DND-41 (cell line): ENCODE results near the gene SLC9A4.

Experiments
- ATAC-seq: fragments of 200-7000 bp; cut with Tn5 transposase; 3 replicates; pipeline ENCODE4 v1.9.1; 2021; ENCODE audit warnings: low read depth; ENCODE audit not compliant: insufficient read depth
- DNase-seq: peaks from one replicate; pipeline ENCODE4 v3.0.0-alpha.2; 2020
- H2AFZ ChIP-seq: 2 replicates; pipeline ENCODE4 v1.6.0; 2012; ENCODE audit warnings: low read depth, low read length
- H3K27ac ChIP-seq: 2 replicates; pipeline ENCODE4 v1.5.1; 2012; ENCODE audit warnings: low read length, inconsistent platforms
- H3K27me3 ChIP-seq: fragments of 200-600 bp; sonication (generic); 2 replicates; pipeline ENCODE4 v1.6.0; 2012; ENCODE audit warnings: low read length, mild to moderate bottlenecking, inconsistent platforms; ENCODE audit not compliant: insufficient read depth, poor library complexity
- H3K36me3 ChIP-seq: 2 replicates; pipeline ENCODE4 v1.5.1; 2012; ENCODE audit warnings: low read length, inconsistent platforms; ENCODE audit not compliant: insufficient read depth
- H3K4me1 ChIP-seq: 2 replicates; pipeline ENCODE4 v1.5.1; 2012; ENCODE audit warnings: mild to moderate bottlenecking, low read length; ENCODE audit not compliant: insufficient read depth
- H3K4me2 ChIP-seq: 2 replicates; pipeline ENCODE4 v1.6.0; 2012; ENCODE audit warnings: mild to moderate bottlenecking, moderate library complexity, low read length, inconsistent platforms; ENCODE audit not compliant: insufficient read depth
- H3K4me3 ChIP-seq, 2 experiments: fragments of 200-600 bp in 1 of 2; shearing (Covaris generic) in 1 of 2; 2 replicates each; pipeline ENCODE4 v1.5.1; 2012 to 2016; ENCODE audit warnings: inconsistent platforms in 2 of 2, low read length in 2 of 2, mild to moderate bottlenecking in 2 of 2, low read depth in 1 of 2, moderate library complexity in 1 of 2
- H3K79me2 ChIP-seq: 2 replicates; pipeline ENCODE4 v1.6.0; 2012; ENCODE audit warnings: low read length, inconsistent platforms; ENCODE audit not compliant: insufficient read depth
- H3K9ac ChIP-seq: 2 replicates; pipeline ENCODE4 v1.6.0; 2012; ENCODE audit warnings: low read depth, mild to moderate bottlenecking, inconsistent platforms, low read length, moderate library complexity
- H3K9me3 ChIP-seq: 2 replicates; pipeline ENCODE4 v1.5.1; 2012; ENCODE audit warnings: low read length, moderate library complexity, mild to moderate bottlenecking, inconsistent platforms; ENCODE audit not compliant: insufficient read depth, severe bottlenecking
- H4K20me1 ChIP-seq: 2 replicates; pipeline ENCODE4 v1.6.0; 2012; ENCODE audit warnings: low read length; ENCODE audit not compliant: insufficient read depth
- EZH2 ChIP-seq: IDR thresholded peaks from 3 replicates; pipeline ENCODE4 v1.6.1; 2012; ENCODE audit warnings: borderline replicate concordance, low read depth, mild to moderate bottlenecking, moderate library complexity, low read length, inconsistent platforms; ENCODE audit not compliant: severe bottlenecking
- TF ChIP-seq, protein P1 (sequence below): IDR thresholded peaks from 2 replicates; pipeline ENCODE4 v1.5.1; 2012; ENCODE audit warnings: borderline replicate concordance, low read length, moderate library complexity, mild to moderate bottlenecking; ENCODE audit not compliant: poor library complexity, severe bottlenecking; ENCODE audit errors: extremely low read depth

The SLC9A4 gene

DNA sequence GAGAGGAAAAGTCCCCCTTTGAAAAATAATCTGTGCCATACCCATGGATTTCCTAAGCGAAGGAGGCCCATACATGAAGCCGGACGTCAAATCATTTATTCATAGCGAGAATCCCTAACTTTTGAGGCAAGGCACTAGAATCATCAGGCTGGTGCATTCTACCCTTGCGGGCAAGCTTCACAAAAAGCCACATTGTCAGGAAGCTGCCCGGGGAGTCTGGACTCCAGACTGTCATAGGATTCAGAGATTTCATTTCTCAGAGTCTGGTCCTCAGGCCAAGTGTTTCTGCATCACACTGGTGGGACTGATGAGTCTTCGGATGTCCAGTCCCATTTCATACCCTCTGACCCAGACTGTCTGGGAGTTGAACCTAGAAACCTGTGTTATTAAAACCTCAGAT, 8.9 kb downstream of the SLC9A4 start:
- ATAC-seq (no peak), DNase-seq (no peak)
- no peak overlapping the region for H2AFZ ChIP-seq
- H3K4me1 ChIP-seq = no peaks in the 10 kb centered on the region
- no peaks in the 10 kb centered on the region for H4K20me1 ChIP-seq
- no peak overlapping the region for H3K4me2 ChIP-seq
- peaks cover 5% of the 10 kb centered on the region for H3K27me3 ChIP-seq
- no peaks in the 10 kb centered on the region for H3K79me2 ChIP-seq
- TF ChIP-seq, protein P1, sequence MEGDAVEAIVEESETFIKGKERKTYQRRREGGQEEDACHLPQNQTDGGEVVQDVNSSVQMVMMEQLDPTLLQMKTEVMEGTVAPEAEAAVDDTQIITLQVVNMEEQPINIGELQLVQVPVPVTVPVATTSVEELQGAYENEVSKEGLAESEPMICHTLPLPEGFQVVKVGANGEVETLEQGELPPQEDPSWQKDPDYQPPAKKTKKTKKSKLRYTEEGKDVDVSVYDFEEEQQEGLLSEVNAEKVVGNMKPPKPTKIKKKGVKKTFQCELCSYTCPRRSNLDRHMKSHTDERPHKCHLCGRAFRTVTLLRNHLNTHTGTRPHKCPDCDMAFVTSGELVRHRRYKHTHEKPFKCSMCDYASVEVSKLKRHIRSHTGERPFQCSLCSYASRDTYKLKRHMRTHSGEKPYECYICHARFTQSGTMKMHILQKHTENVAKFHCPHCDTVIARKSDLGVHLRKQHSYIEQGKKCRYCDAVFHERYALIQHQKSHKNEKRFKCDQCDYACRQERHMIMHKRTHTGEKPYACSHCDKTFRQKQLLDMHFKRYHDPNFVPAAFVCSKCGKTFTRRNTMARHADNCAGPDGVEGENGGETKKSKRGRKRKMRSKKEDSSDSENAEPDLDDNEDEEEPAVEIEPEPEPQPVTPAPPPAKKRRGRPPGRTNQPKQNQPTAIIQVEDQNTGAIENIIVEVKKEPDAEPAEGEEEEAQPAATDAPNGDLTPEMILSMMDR = no peak
- no peak for TF ChIP-seq EZH2
- H3K36me3 ChIP-seq = no peaks in the 10 kb centered on the region
- no peaks in the 10 kb centered on the region for H3K9me3 ChIP-seq
- H3K27ac ChIP-seq = no peak overlapping the region
- no peak overlapping the region for H3K9ac ChIP-seq
- H3K4me3 ChIP-seq = no peak overlapping the region

DNA sequence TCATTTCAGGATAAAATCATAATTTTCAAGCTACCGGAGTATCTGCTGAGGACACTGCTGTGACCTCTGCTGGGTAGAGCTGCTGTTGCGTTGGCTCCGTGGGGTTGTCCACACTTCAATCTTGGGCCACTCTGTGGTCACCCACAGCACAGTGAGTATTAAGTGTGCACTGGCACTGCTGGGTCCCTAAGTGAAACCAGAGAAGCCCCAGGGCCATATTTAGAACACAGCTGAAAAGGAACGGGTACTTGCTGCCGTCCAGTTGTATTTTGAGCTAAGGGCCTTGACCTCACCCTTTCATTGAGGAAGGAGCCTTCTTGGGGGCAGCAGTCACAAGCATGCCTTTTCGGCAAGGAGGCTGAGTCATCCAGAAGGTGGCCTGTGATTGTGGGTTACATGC, 10.1 kb downstream of the SLC9A4 start:
- DNase-seq = no peak
- H3K79me2 ChIP-seq = no peaks in the 10 kb centered on the region
- no peak overlapping the region for H3K27ac ChIP-seq

DNA sequence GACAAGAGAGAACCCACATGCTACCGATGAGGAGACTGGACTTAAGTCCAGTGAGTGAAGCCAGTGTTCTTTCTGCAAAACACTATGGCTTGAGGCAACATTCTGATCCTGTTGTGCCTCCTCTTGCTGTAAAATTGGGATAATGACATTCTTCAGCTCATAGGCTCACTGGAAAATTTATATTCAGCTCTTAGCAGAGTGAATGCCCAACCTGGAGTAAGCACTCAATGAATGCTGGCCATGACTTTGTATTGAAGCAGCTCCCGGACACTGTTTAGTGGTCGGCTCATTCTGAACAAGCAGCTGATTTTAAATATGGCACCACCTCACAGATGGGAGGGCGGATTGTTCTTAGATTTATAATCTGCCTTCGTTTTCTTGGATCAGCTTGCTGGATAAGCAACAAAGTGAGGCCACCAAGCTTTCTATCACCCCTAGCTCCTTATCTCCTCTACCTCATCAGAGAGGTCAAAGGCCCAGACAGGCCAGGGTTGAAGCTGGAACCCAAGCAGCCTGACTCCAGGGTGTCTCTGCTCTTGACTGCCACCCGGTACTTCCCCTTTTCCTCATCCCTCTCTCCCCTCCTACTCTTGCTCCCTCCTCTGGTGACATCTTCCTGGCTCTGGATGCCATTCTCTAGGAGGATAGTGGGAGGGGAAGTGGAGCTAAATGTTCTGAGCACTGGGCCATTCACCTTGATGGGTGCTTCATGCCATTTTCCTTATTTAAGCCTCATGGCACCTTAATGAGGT, 11.5 kb downstream of the SLC9A4 start:
- no peak for DNase-seq
- H4K20me1 ChIP-seq = no peaks in the 10 kb centered on the region
- H3K27me3 ChIP-seq = no peaks in the 10 kb centered on the region
- H3K79me2 ChIP-seq = no peaks in the 10 kb centered on the region
- no peak overlapping the region for H3K4me3 ChIP-seq
- TF ChIP-seq, protein P1 = no peak
- TF ChIP-seq EZH2 = no peak
- no peaks in the 10 kb centered on the region for H3K9me3 ChIP-seq
- H3K4me1 ChIP-seq = no peaks in the 10 kb centered on the region
- no peaks in the 10 kb centered on the region for H3K36me3 ChIP-seq
- H3K27ac ChIP-seq = no peak overlapping the region
- no peak overlapping the region for H3K4me2 ChIP-seq
- ATAC-seq = no peak
- H2AFZ ChIP-seq = no peak overlapping the region
- H3K9ac ChIP-seq = no peak overlapping the region

More for the DNA sequence above, 10.1 kb downstream of the SLC9A4 start:
- Histone ChIP-seq H3K4me1 (no peaks in the 10 kb centered on the region), H3K9ac (no peak overlapping the region), H3K9me3 (no peaks in the 10 kb centered on the region), H2AFZ (no peak overlapping the region), H3K4me3 (no peak overlapping the region), H4K20me1 (no peaks in the 10 kb centered on the region), H3K36me3 (no peaks in the 10 kb centered on the region), H3K27me3 (no peaks in the 10 kb centered on the region), H3K4me2 (no peak overlapping the region)
- no peak for TF ChIP-seq EZH2
- TF ChIP-seq, protein P1 = no peak
- no peak for ATAC-seq
